ENCODE measurements around the gene GPC6. TPM values are rescaled to one million over a fixed set of nuclear protein-coding genes. Genes with fewer than 3 reads are reported as not detected.

GPC6 gene
- total and polyA plus RNA-seq, 4 donors = 5.9 to 29.1 (median 18.2) TPM

- 90% methylated on average over 2 of the region's 2 CpGs for WGBS
- Histone ChIP-seq H3K4me1 (ENCODE audit: control insufficient read depth in 4 of 4, insufficient read depth in 4 of 4, low read length in 3 of 4) (no peaks in the 10 kb centered on the region), H3K27me3 (ENCODE audit: control insufficient read depth in 4 of 4, insufficient read depth in 4 of 4, low read length in 3 of 4) (no peaks in the 10 kb centered on the region), H3K9me3 (ENCODE audit: control insufficient read depth in 4 of 4, low read length in 3 of 4) (no peaks in the 10 kb centered on the region), H3K9ac (ENCODE audit: low read depth in 1 of 2, low read length in 2 of 2) (no peak overlapping the region), H3K36me3 (ENCODE audit: control insufficient read depth in 4 of 4, insufficient read depth in 3 of 4, low read depth in 1 of 4, low read length in 3 of 4) (no peaks in the 10 kb centered on the region), H3K27ac (ENCODE audit: low read depth in 1 of 2, low read length in 2 of 2) (no peak overlapping the region), H3K4me3 (ENCODE audit: low read depth in 1 of 3, low read length in 3 of 3) (no peak overlapping the region)
- DNase-seq (ENCODE audit: low spot score) = no peak
- TF ChIP-seq, protein P1, sequence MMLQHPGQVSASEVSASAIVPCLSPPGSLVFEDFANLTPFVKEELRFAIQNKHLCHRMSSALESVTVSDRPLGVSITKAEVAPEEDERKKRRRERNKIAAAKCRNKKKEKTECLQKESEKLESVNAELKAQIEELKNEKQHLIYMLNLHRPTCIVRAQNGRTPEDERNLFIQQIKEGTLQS (IDR thresholded peaks at IDR 0.05) = no peak
- TF ChIP-seq JUND (IDR thresholded peaks at IDR 0.05) = no peak
- TF ChIP-seq HNF4G (IDR thresholded peaks at IDR 0.05) = no peak
- no peak for TF ChIP-seq NR2F2 (IDR thresholded peaks at IDR 0.05)
- TF ChIP-seq HNF4A (conservative IDR thresholded peaks at IDR 0.05) = no peak
- TF ChIP-seq, protein P2, sequence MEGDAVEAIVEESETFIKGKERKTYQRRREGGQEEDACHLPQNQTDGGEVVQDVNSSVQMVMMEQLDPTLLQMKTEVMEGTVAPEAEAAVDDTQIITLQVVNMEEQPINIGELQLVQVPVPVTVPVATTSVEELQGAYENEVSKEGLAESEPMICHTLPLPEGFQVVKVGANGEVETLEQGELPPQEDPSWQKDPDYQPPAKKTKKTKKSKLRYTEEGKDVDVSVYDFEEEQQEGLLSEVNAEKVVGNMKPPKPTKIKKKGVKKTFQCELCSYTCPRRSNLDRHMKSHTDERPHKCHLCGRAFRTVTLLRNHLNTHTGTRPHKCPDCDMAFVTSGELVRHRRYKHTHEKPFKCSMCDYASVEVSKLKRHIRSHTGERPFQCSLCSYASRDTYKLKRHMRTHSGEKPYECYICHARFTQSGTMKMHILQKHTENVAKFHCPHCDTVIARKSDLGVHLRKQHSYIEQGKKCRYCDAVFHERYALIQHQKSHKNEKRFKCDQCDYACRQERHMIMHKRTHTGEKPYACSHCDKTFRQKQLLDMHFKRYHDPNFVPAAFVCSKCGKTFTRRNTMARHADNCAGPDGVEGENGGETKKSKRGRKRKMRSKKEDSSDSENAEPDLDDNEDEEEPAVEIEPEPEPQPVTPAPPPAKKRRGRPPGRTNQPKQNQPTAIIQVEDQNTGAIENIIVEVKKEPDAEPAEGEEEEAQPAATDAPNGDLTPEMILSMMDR (IDR thresholded peaks at IDR 0.05; ENCODE audit: low read depth, low read length, missing input control) = no peak
- no peak for TF ChIP-seq SP1 (IDR thresholded peaks at IDR 0.05)
- no peak for TF ChIP-seq FOXA2 (IDR thresholded peaks at IDR 0.05)
- TF ChIP-seq RAD21 (IDR thresholded peaks at IDR 0.05) = no peak
- no peak for TF ChIP-seq GABPA (IDR thresholded peaks at IDR 0.05 in 1 of 2, conservative IDR thresholded peaks at IDR 0.05 in 1 of 2)
- no peak for TF ChIP-seq RXRA (IDR thresholded peaks at IDR 0.05)
- no peak for TF ChIP-seq TAF1 (conservative IDR thresholded peaks at IDR 0.05)
- TF ChIP-seq YY1 (IDR thresholded peaks at IDR 0.05) = no peak
- no peak for TF ChIP-seq FOXA1 (IDR thresholded peaks at IDR 0.05)
- no peak for TF ChIP-seq ZBTB33 (IDR thresholded peaks at IDR 0.05)
- no peak for TF ChIP-seq EGR1 (IDR thresholded peaks at IDR 0.05; ENCODE audit: low read depth in 2 of 2)
- TF ChIP-seq, protein P3, sequence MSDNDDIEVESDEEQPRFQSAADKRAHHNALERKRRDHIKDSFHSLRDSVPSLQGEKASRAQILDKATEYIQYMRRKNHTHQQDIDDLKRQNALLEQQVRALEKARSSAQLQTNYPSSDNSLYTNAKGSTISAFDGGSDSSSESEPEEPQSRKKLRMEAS (IDR thresholded peaks at IDR 0.05) = no peak
- TF ChIP-seq, protein P4, sequence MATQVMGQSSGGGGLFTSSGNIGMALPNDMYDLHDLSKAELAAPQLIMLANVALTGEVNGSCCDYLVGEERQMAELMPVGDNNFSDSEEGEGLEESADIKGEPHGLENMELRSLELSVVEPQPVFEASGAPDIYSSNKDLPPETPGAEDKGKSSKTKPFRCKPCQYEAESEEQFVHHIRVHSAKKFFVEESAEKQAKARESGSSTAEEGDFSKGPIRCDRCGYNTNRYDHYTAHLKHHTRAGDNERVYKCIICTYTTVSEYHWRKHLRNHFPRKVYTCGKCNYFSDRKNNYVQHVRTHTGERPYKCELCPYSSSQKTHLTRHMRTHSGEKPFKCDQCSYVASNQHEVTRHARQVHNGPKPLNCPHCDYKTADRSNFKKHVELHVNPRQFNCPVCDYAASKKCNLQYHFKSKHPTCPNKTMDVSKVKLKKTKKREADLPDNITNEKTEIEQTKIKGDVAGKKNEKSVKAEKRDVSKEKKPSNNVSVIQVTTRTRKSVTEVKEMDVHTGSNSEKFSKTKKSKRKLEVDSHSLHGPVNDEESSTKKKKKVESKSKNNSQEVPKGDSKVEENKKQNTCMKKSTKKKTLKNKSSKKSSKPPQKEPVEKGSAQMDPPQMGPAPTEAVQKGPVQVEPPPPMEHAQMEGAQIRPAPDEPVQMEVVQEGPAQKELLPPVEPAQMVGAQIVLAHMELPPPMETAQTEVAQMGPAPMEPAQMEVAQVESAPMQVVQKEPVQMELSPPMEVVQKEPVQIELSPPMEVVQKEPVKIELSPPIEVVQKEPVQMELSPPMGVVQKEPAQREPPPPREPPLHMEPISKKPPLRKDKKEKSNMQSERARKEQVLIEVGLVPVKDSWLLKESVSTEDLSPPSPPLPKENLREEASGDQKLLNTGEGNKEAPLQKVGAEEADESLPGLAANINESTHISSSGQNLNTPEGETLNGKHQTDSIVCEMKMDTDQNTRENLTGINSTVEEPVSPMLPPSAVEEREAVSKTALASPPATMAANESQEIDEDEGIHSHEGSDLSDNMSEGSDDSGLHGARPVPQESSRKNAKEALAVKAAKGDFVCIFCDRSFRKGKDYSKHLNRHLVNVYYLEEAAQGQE (IDR thresholded peaks at IDR 0.05) = no peak
These were observed 519.3 kb downstream of the GPC6 start for GRCh38 chr13:93745884-93746283.

Data from liver (tissue), 9 donors.